IPS-NIHi7 (cell line): Measurements from ENCODE around the gene ENPP4.
"Not testable (repeated sequence)": the region's sequence is repeated elsewhere in the genome, so short reads cannot be mapped to it uniquely, and the experiment has no call there.

Source experiments
- DNase-seq: peaks from one replicate; pipeline ENCODE4 v3.0.0; 2012; ENCODE audit warnings: mixed read lengths; ENCODE audit errors: extremely low spot score

Gene ENPP4

GRCh38 chr6:46129629-46130511, at the start of gene ENPP4:
ENPP4 (plus strand) TSS chr6:46129989; CDS start chr6:46139584, 9,595 bp downstream.
- DNase-seq: peak; percentile 100

DNA sequence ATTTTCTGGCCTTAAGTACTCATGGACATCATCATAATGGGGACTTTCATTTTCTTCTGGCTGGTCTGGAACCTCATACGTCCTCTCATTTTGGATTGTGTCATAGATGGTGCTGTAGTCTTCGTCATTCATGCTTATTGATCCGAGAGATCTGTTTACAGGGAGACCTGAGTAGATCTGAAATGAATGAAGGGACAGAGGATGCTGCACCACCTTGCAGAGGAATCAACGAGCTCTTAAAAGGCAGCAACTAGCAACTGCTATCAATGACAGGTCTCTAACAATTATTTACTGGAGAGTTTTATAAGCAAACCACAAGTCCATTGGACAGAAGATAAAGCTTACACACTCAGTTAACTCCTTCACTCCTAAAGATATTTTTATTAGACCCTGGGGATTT, 49.7 kb upstream of the ENPP4 start:
- DNase-seq: no peak

DNA sequence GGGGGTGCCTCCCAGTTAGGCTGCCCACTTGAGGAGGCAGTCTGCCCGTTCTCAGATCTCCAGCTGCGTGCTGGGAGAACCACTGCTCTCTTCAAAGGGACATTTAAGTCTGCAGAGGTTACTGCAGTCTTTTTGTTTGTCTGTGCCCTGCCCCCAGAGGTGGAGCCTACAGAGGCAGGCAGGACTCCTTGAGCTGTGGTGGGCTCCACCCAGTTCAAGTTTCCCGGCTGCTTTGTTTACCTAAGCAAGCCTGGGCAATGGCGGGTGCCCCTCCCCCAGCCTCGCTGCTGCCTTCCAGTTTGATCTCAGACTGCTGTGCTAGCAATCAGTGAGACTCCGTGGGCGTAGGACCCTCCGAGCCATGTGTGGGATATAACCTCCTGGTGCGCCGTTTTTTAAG, 44.1 kb upstream of the ENPP4 start:
- not testable (repeated sequence) for DNase-seq

DNA sequence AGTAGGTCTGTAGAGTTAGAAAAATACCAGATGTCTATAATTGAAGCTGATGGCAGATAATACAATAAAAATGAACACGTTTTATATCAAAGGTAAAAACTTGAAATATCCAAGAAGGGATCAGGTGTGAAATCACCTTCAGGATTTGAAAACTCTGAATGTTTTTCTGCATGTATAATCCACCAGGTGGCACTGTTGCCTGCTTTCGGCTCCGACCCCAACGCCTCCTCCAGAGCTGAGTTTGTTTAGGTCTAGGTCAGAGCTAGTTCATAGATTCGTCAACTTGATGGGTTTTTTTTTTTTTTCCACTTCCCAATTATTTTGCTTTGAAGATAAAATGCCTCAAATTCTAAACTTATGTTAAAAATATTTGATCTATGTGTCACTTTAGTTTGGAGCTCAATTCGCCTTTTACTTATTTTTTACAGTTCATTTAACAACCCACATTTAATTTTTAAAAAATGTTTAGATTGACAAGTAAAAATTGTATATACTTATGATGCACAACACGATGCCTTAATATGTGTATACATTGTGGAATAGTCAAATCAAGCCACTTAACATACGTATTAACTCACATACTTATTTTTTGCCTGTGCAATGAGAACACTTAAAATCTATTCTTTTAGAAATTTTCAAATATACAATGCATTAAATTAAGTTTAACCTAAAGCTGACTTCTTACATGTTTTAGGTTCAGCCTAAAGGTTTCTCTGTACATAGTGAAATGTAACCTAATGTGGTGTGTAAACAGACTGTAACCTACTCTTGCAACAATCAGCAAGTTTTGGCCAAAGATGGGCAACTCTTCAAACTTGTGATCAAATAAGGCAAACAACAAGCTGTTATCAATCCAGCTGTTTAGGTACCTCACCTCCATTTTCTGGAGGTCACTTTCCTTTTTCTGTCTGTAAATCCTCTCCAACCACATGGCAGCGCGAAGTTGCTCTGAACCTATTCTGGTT, 39.4 kb upstream of the ENPP4 start:
- peak; percentile 80 for DNase-seq

GRCh38 chr6:46091080-46091478, 38.7 kb upstream of the ENPP4 start:
- no peak for DNase-seq

DNA sequence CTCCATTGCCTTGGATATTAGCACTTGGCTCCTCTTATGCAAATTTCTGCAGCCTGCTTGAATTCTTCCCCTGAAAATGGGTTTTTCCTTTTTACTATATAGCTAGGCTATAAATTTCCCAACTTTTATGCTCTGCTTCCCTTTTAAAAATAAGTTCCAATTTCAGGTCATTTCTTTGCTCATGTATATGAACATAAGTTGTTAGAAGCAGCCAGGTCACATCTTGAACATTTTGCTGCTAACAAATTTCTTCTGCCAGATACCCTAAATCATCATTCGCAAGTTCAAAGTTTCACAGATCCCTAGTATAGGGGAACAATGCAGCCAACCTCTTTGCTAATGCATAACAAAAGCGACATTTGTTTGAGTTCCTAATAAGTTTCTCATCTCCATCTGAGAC, 34.5 kb upstream of the ENPP4 start:
- DNase-seq: no peak

GRCh38 chr6:46097366-46097765, 32.4 kb upstream of the ENPP4 start:
- DNase-seq: no peak

- DNase-seq: no peak
Measured at GRCh38 chr6:46098678-46099077, 31.1 kb upstream of the ENPP4 start.

DNA sequence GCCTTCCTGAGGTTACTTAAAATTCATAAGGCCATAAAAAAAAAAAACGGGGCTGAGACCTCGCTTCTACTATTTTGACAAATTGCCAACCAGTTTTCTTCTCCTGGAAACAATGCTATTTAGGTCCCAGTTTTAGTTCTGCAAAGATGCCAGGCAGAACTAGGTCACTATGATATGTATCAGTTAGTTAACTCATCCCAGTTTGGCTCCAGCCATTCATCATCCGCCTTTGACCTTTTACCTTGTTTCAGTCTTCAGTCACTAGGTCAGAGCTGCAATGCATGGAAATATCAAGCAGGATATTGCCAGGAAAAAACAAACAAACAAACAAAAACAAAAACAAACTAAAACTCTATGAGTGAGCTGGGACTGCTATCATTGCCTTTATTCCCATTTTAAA, 29.8 kb upstream of the ENPP4 start:
- no peak for DNase-seq

GRCh38 chr6:46102123-46102522, 27.7 kb upstream of the ENPP4 start:
- DNase-seq: no peak

DNA sequence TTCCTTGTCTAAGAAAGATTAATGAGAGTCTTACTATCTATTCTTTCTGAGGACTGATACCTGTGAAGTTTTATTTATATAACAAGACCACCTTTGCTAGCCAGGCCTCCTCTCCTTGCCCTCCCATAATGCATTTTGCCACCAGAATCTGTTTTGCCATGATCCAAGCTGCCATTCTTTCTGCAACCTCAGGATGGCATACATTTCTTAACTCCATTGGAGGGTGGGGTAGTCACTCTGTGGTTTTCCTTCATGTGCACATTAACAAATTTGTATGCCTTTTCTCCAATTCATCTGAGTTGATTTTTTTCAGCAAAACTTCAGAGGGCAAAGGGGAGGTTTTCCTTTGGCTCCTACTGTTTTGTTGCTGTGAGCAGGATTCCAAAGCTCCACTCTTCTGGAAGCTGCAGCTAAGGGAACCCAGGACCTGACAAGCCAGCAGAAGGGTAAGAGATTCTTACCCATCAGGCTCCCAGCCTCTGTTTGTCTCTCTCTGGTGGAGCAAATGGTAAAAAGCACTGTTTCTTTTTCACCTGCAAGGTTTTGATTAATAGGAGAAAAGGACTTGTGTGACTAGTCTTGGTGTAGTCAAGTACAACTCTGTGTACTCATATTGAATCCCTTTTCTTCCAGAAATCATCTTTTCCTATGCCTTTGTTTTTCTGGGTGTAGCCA, 26.2 kb upstream of the ENPP4 start:
- DNase-seq: no peak

DNA sequence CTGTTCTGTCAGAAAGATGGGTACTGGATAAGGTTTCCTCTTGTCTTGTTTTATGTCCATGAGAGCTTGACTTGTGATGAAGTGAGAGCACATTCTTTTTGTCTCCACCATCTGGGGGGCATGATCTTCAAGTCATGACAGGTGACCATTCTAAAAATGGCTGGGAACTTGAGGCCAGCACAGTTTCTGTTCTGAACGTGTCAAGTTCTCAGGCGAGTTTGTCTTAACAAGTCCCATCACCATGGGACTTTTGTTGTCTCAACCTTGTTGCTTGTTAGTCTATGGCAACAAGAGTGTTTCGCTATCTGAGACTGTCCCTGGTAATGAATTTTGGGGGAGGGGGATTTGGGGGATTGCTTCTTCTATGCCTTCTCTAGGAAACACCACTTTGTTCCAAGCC, 25.6 kb upstream of the ENPP4 start:
- no peak for DNase-seq

DNA sequence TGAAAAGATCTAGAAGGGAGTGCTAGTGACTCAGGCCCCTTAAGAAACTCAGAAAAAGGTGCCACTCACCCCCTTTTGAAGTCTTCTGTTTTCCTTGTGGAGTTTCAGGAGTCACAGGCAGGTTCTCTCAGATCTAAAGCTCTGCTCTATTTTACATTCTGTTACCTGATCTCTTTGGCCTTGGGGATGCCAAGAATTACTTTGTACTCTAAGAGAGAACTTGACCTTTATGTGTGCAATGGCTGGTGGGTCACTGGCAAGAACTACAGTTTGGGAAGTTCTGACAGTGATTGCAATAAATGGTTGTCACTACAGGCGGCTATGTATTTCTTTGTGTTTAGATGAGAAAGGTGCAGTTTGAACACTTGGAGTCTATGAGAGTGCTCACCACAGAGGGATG, 24.2 kb upstream of the ENPP4 start:
- DNase-seq: no peak

DNA sequence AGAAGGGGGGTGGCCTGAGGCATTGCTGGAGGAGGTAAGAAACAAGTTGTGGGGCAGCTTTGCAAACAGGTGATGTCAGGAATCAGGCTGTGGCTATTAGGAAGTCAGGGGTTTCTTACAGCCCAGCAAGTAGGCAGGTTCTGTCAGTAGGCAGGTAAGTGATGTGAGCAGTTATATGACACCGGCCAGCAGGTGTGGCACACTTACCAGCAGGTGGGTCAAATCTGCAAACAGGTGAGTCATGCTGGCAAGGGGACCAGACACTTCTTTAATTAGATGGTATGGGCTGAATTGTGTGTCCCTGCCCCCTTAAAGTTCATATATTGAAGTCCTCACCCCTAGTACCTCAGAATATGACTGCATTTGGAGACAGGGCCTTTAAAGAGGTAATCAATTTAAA, 16.4 kb upstream of the ENPP4 start:
- DNase-seq: peak; percentile 45

GRCh38 chr6:46115634-46116033, 14.2 kb upstream of the ENPP4 start:
- no peak for DNase-seq

DNA sequence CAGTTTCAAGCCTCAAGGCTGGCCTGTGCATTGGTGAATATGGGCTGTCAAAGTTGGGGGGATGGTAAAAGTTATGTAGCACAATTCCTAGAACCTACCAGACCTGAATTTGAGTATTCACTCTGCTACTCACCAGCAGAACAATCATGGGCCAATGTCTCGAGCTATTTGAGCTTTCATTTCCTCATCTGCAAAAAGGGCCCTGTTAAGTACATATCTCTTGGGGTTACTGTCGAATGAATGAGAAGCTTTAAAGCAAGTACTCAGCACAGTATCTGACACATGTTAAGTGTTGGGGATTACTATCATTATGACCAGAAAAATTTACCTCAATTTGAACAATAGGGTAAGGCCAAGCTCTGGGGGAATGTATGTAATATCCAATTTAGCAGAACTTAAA, 13.5 kb upstream of the ENPP4 start:
- no peak for DNase-seq

DNA sequence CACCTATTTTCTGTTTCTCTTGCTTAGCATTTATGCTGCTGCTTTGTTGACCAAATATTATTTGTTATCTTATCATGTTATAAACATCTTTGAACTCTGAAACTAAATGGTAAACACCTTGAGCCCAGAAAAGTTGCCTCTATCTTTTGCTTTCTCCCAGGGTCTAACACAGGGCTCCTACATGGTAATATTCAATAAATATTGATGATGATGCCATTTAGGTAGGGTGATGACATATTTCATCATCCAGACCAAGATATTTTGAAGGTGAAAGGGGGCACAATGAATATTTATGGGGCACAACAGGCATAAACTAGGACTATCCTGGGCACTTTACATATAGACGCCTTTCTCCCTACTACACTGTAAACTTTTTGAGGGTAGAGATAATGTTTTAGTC, 11.6 kb upstream of the ENPP4 start:
- no peak for DNase-seq

GRCh38 chr6:46118836-46119235, 11.0 kb upstream of the ENPP4 start:
- DNase-seq: no peak

DNA sequence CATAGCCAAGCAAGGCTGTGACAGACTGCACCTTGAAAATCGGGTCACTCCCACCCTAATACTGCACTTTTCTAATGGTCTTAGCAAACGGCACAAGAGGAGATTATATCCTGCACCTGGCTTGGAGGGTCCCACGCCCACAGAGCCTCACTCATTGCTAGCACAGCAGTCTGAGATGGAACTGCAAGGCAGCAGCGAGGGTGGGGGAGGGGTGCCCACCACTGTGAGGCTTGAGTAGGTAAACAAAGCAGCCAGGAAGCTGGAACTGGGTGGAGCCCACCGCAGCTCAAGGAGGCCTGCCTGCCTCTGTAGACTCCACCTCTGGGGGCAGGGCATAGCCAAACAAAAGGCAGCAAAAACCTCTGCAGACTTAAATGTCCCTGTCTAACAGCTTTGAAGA, 10.1 kb upstream of the ENPP4 start:
- not testable (repeated sequence) for DNase-seq

- DNase-seq: no peak
Measured at GRCh38 chr6:46128476-46128875, 1.3 kb upstream of the ENPP4 start.

- no peak for DNase-seq
Measured at GRCh38 chr6:46129291-46129628, 529 bp upstream of the ENPP4 start.

GRCh38 chr6:46130666-46131065, 877 bp downstream of the ENPP4 start:
- DNase-seq: no peak
